SK-N-SH treated with all-trans-retinoic acid at 6 μM for 48 hours (cell line): ENCODE results near the gene PPP1R7.

Experiments
- BACH2 ChIP-seq: fragments of 250-450 bp; sonication (Bioruptor Pico); IDR thresholded peaks from 2 replicates; pipeline ENCODE4 v1.9.0; 2021; ENCODE audit warnings: mild to moderate bottlenecking, borderline replicate concordance
- ESRRG ChIP-seq: fragments of 250-450 bp; sonication (Bioruptor Pico); IDR thresholded peaks from 2 replicates; pipeline ENCODE4 v1.6.1; 2021; ENCODE audit warnings: mild to moderate bottlenecking
- ISL1 ChIP-seq: fragments of 250-450 bp; sonication (Bioruptor Pico); IDR thresholded peaks from 2 replicates; pipeline ENCODE4 v2.1.2; 2022; ENCODE audit warnings: mild to moderate bottlenecking, moderate library complexity
- PPARA ChIP-seq: fragments of 250-450 bp; sonication (Bioruptor Pico); IDR thresholded peaks from 2 replicates; pipeline ENCODE4 v1.5.0; 2020; ENCODE audit warnings: mild to moderate bottlenecking, borderline replicate concordance
- RARB ChIP-seq: fragments of 250-450 bp; sonication (Bioruptor Pico); IDR thresholded peaks from 2 replicates; pipeline ENCODE4 v1.8.0; 2021; ENCODE audit warnings: mild to moderate bottlenecking, moderate library complexity
- SNAI2 ChIP-seq: fragments of 250-450 bp; sonication (Bioruptor Pico); IDR thresholded peaks from 2 replicates; pipeline ENCODE4 v1.5.0; 2020; ENCODE audit warnings: mild to moderate bottlenecking, moderate library complexity
- TCF4 ChIP-seq: fragments of 250-450 bp; sonication (Bioruptor Pico); IDR thresholded peaks from 2 replicates; pipeline ENCODE4 v1.8.0; 2021; ENCODE audit warnings: mild to moderate bottlenecking, moderate library complexity, borderline replicate concordance
- TOX ChIP-seq: fragments of 250-450 bp; sonication (Bioruptor Pico); IDR thresholded peaks from 2 replicates; pipeline ENCODE4 v1.8.0; 2021; ENCODE audit warnings: mild to moderate bottlenecking, moderate library complexity, borderline replicate concordance
- ZC3H10 ChIP-seq: fragments of 250-450 bp; sonication (Bioruptor Pico); IDR thresholded peaks from 2 replicates; pipeline ENCODE4 v1.5.1; 2021; ENCODE audit warnings: mild to moderate bottlenecking, moderate library complexity
- ZFP3 ChIP-seq: fragments of 250-450 bp; sonication (Bioruptor Pico); IDR thresholded peaks from 2 replicates; pipeline ENCODE4 v1.5.0; 2020; ENCODE audit warnings: mild to moderate bottlenecking, moderate library complexity
- TF ChIP-seq, protein P1 (sequence below): fragments of 250-450 bp; sonication (Bioruptor Pico); IDR thresholded peaks from 2 replicates; pipeline ENCODE4 v1.8.0; 2020; ENCODE audit warnings: mild to moderate bottlenecking, moderate library complexity, borderline replicate concordance

DNA sequence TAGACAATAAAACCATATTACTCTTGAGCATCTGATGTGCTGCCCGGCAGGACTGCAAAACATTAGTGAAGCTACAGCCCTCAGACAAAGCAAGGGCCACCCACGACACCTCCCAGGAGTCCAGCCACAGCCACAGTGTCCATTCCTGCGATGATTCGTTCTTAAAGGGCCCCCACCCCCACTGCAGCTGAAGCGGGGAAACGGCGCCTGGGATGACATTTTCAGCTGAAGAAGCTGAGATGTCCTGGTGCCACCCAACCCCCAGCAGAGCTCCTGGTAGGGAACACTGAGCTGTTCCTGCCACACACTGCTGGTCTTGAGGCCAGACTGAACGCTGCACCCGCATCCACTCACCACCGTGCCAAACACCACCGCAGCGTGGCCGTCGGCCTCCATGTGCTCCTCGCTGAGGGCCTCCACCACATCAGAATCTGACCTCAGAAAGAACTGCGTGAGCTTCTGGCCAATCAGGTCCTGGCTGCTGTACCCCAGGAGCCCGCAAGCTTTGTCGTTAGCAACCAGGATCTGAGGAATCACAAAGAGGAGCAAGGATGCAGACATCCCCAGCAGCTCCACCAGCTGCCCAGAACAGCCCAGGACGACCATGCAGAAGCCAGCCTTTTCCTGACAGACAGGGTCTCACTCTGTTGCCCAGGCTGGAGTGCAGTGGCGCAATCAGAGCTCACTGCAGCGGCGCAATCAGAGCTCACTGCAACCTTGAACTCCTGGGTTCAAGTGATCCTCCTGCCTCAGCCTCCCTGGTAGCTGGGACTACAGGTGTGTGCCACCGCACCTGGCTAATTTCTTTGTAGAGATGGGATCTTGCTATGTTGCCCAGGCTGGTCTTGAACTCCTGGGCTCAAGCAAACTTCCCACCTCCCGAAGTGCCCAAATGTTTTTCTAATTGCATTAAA, 10.5 kb upstream of the PPP1R7 start:
- no peak for TF ChIP-seq PPARA
- no peak for TF ChIP-seq ISL1 (CRISPR knock-in tag)
- TF ChIP-seq, protein P1, sequence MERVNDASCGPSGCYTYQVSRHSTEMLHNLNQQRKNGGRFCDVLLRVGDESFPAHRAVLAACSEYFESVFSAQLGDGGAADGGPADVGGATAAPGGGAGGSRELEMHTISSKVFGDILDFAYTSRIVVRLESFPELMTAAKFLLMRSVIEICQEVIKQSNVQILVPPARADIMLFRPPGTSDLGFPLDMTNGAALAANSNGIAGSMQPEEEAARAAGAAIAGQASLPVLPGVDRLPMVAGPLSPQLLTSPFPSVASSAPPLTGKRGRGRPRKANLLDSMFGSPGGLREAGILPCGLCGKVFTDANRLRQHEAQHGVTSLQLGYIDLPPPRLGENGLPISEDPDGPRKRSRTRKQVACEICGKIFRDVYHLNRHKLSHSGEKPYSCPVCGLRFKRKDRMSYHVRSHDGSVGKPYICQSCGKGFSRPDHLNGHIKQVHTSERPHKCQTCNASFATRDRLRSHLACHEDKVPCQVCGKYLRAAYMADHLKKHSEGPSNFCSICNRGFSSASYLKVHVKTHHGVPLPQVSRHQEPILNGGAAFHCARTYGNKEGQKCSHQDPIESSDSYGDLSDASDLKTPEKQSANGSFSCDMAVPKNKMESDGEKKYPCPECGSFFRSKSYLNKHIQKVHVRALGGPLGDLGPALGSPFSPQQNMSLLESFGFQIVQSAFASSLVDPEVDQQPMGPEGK (CRISPR knock-in tag): no peak
- TF ChIP-seq BACH2 (CRISPR knock-in tag): no peak
- no peak for TF ChIP-seq RARB (CRISPR knock-in tag)
- TF ChIP-seq SNAI2: no peak
- TF ChIP-seq ESRRG: no peak
- no peak for TF ChIP-seq ZFP3 (CRISPR knock-in tag)
- no peak for TF ChIP-seq ZC3H10 (CRISPR knock-in tag)
- no peak for TF ChIP-seq TOX (CRISPR knock-in tag)
- no peak for TF ChIP-seq TCF4 (CRISPR knock-in tag)
